Activated T-cell treated with anti-CD3 and anti-CD28 coated beads for 4 hours (primary cell): ENCODE results near the gene MRE11.
"Not testable (repeated sequence)": the region's sequence is repeated elsewhere in the genome, so short reads cannot be mapped to it uniquely, and the experiment has no call there.

Experiments
- DNase-seq: peaks from one replicate; pipeline ENCODE4 v3.0.0-alpha.2; 2020

The MRE11 gene

GRCh38 chr11:94418123-94418765, 75.4 kb downstream of the MRE11 start:
- DNase-seq, result no peak

- no peak for DNase-seq
Observed at GRCh38 chr11:94417386-94417987, 76.2 kb downstream of the MRE11 start.

- DNase-seq, result no peak
Observed at GRCh38 chr11:94405062-94405833, 88.4 kb downstream of the MRE11 start.

GRCh38 chr11:94402355-94402754, 91.3 kb downstream of the MRE11 start:
- DNase-seq, result no peak

- no peak for DNase-seq
Observed at GRCh38 chr11:94401773-94402265, 91.8 kb downstream of the MRE11 start.

- no peak for DNase-seq
Observed at GRCh38 chr11:94400839-94401772, 92.5 kb downstream of the MRE11 start, which contains the start of gene GPR83. GPR83 (minus strand) TSS chr11:94401419; CDS start chr11:94401247, 172 bp downstream.

GRCh38 chr11:94400457-94400838, 93.2 kb downstream of the MRE11 start:
- DNase-seq, result no peak

- no peak for DNase-seq
Observed at GRCh38 chr11:94400050-94400449, 93.6 kb downstream of the MRE11 start.

GRCh38 chr11:94398101-94398500, 95.5 kb downstream of the MRE11 start:
- no peak for DNase-seq

- no peak for DNase-seq
Observed at GRCh38 chr11:94396282-94396681, 97.4 kb downstream of the MRE11 start.

GRCh38 chr11:94391937-94392336, 101.7 kb downstream of the MRE11 start:
- DNase-seq, result not testable (repeated sequence)

GRCh38 chr11:94379613-94380012, 114.0 kb downstream of the MRE11 start:
- DNase-seq, result no peak

- no peak for DNase-seq
Observed at GRCh38 chr11:94376841-94377240, 116.8 kb downstream of the MRE11 start.

GRCh38 chr11:94370576-94370975, 123.1 kb downstream of the MRE11 start:
- DNase-seq, result not testable (repeated sequence)
